Measurements from ENCODE around the gene C5. TPM values are rescaled to one million over a fixed set of nuclear protein-coding genes. Genes with fewer than 3 reads are reported as not detected.

C5 gene
- total RNA-seq, 1 experiment from 2014 or later, result 0.74 TPM

DNA sequence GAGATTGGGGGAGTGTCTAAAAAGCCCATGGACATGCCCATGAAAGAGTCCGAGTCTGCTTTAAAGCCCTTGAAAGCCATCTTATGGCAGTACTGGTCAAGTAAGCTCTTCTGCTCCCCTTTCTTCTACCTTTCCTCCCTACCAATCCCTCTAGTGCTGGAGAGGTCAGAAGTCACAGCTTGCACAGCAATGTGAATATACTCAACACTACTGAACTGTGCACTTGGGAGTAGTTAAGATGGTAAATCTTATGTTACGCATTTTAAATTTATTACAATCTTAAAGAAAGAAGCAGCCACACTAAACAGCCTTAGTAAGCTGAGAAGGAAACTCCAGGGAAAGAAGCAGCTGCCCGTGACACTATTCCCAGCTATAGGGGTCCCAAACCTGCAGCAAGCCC lies 111.2 kb downstream of the C5 start:
- H3K27me3 ChIP-seq (ENCODE audit: insufficient read depth, low read length), result no peaks in the 10 kb centered on the region
- no peaks in the 10 kb centered on the region for H3K9me3 ChIP-seq (ENCODE audit: control insufficient read depth, low read depth, low read length)
- H3K9me3 Mint-ChIP-seq, result no peaks in the 10 kb centered on the region
- no peak for DNase-seq
- TF ChIP-seq, protein P1, sequence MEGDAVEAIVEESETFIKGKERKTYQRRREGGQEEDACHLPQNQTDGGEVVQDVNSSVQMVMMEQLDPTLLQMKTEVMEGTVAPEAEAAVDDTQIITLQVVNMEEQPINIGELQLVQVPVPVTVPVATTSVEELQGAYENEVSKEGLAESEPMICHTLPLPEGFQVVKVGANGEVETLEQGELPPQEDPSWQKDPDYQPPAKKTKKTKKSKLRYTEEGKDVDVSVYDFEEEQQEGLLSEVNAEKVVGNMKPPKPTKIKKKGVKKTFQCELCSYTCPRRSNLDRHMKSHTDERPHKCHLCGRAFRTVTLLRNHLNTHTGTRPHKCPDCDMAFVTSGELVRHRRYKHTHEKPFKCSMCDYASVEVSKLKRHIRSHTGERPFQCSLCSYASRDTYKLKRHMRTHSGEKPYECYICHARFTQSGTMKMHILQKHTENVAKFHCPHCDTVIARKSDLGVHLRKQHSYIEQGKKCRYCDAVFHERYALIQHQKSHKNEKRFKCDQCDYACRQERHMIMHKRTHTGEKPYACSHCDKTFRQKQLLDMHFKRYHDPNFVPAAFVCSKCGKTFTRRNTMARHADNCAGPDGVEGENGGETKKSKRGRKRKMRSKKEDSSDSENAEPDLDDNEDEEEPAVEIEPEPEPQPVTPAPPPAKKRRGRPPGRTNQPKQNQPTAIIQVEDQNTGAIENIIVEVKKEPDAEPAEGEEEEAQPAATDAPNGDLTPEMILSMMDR (conservative IDR thresholded peaks at IDR 0.05), result no peak
- no CpG with 5 or more reads among the region's 3 CpGs for WGBS (ENCODE audit: extremely low coverage, insufficient read length, low lambda C conversion rate)
- peaks cover 2% of the 10 kb centered on the region for H3K27me3 Mint-ChIP-seq (ENCODE audit: low read depth)
- H2BK12ac ChIP-seq (ENCODE audit: insufficient read length, low read depth, low read length), result no peak overlapping the region
- H2AK5ac ChIP-seq (ENCODE audit: insufficient read length, low read length), result no peak overlapping the region
- no peak overlapping the region for H3K9ac ChIP-seq (ENCODE audit: extremely low read depth, insufficient read length, low read length)
- H2BK20ac ChIP-seq (ENCODE audit: low read depth, low read length, poor library complexity, severe bottlenecking), result no peak overlapping the region
- H3K23ac ChIP-seq (ENCODE audit: insufficient read length, low read depth, low read length), result no peak overlapping the region
- H2BK15ac ChIP-seq (ENCODE audit: low read depth, low read length), result no peak overlapping the region
- no peak overlapping the region for H4K91ac ChIP-seq (ENCODE audit: insufficient read length, low read depth, low read length)
- H3K79me1 ChIP-seq (ENCODE audit: insufficient read depth, low read depth, low read length, poor library complexity, severe bottlenecking), result no peaks in the 10 kb centered on the region
- no peak overlapping the region for H3K27ac ChIP-seq (ENCODE audit: insufficient read length, low read depth, low read length)
- no peak overlapping the region for H3K56ac ChIP-seq (ENCODE audit: insufficient read length, low read depth, low read length)
- H4K5ac ChIP-seq (ENCODE audit: insufficient read length, low read depth, low read length), result no peak overlapping the region
- H4K8ac ChIP-seq (replicated peaks; ENCODE audit: insufficient read length, low read depth, low read length), result no peak overlapping the region
- H3K4me3 Mint-ChIP-seq, result no peak overlapping the region
- H3K4me2 ChIP-seq (ENCODE audit: insufficient read depth, insufficient read length, low read length), result no peak overlapping the region
- no peaks in the 10 kb centered on the region for H3K79me2 ChIP-seq (ENCODE audit: insufficient read depth, low read length)
- H3K4me1 ChIP-seq (ENCODE audit: insufficient read depth, low read length), result no peaks in the 10 kb centered on the region; the same call in 1 of the 2 replicates
- H3K27ac Mint-ChIP-seq, result no peak overlapping the region
- no peak overlapping the region for H2AFZ ChIP-seq (ENCODE audit: low read length)
- H3K18ac ChIP-seq (ENCODE audit: insufficient read length, low read depth, low read length), result no peak overlapping the region
- H2BK5ac ChIP-seq (ENCODE audit: insufficient read length, low read length), result no peak overlapping the region
- H4K20me1 ChIP-seq (ENCODE audit: control insufficient read depth, insufficient read depth, insufficient read length), result no peaks in the 10 kb centered on the region
- peaks cover 21% of the 10 kb centered on the region in 2 experiments for H3K4me1 Mint-ChIP-seq
- no peak overlapping the region for H2BK120ac ChIP-seq (ENCODE audit: low read depth, low read length, poor library complexity, severe bottlenecking)
- H3K23me2 ChIP-seq (ENCODE audit: insufficient read length, low read depth, low read length, poor library complexity, severe bottlenecking), result no peaks in the 10 kb centered on the region
- no peaks in the 10 kb centered on the region for H3K36me3 Mint-ChIP-seq (ENCODE audit: insufficient read depth in 1 of 3, low read depth in 3 of 3)
- H3K14ac ChIP-seq (ENCODE audit: insufficient read depth, low read length), result no peak overlapping the region
- H3K4ac ChIP-seq (ENCODE audit: low read depth, low read length), result no peak overlapping the region
- H3T11ph ChIP-seq (ENCODE audit: low read length), result no peak overlapping the region

All from H9 (cell line).